Stimulated activated CD4-positive, alpha-beta T cell treated with anti-CD3 and anti-CD28 coated beads, Interleukin-12 subunit alpha, Interleukin-12 subunit beta, amount 100 ng/mL, for 48 hours (primary cell): ENCODE measurements around the gene TMEM82.
"Not testable (repeated sequence)": the region's sequence is repeated elsewhere in the genome, so short reads cannot be mapped to it uniquely, and the experiment has no call there.

Experiments
- DNase-seq, 3 donors: peaks; one replicate each; pipeline ENCODE4 v3.0.0-alpha.2; 2020; ENCODE audit warnings: low read depth in 2 of 3, low spot score in 1 of 3

Gene TMEM82

DNA sequence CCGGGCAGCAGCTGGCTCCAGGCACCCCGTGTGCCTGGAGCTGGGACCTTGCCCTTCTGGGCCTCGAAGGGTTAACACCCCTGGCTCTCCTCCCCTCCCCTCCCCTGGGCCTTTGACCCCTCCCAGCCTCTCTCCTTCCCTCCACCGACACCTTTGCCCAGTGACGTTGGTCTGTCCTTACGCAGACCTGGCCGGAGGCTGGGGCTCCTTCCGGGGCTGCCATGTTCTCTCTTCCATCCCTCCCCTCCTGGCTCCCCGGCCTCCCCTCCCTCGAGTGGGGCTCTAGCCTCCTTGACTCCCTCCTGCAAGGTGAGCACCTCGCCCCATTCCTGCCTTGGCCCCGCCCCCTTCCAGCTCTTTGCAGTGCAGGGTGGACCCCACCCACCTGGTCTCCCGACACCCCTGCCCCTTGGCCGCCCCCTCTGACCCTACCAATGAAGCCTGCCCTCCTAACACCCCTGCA is at the start of gene TMEM82:
Gene TMEM82 (plus strand): TSS at position 161 of the 463 bp plus-strand sequence. CDS start 61 bp downstream, at position 222.
- DNase-seq: no peak

DNA sequence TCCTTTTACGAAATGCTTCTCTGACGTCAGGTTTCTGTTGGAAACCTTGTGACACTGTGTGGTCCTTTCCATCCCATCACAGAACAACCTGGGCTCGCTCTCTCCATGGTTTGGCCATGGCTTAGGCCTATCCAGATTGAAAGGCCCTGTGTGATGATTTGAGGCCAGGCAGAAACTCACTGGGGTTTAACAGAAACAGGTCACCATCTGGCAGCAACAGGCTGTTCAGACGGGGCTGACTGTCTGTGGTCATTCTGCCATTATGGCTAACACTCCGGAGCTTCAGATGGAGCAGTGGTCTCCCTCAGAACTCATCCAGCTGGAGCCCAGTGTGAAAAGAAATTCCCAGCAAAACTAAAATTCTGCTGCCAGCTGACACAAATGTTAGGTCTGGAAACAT is 48.9 kb upstream of the TMEM82 start:
- no peak for DNase-seq

- DNase-seq: peak; percentile 10 to 12 (median 12)
Measured at GRCh38 chr1:15696956-15697521, 45.3 kb upstream of the TMEM82 start.

DNA sequence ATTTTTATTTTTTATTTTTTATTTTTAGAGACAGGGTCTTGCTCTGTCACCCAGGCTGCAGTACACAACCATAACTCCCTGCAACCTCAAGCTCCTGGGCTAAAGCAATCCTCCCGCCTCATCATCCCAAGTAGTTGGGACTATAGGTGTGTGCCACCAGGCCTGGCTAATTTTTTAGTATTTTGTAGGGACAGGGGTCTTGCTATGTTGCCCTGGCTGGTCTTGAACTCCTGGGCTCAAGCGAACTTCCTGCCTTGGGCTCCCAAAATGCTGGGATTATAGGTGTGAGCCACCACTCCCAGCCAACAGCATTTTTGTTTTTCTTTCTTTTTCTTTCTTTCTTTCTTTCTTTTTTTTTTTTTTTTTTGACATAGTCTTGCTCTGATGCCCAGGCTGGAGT is 44.1 kb upstream of the TMEM82 start:
- no peak for DNase-seq

- not testable (repeated sequence) for DNase-seq
Measured at GRCh38 chr1:15699321-15699720, 43.0 kb upstream of the TMEM82 start.

DNA sequence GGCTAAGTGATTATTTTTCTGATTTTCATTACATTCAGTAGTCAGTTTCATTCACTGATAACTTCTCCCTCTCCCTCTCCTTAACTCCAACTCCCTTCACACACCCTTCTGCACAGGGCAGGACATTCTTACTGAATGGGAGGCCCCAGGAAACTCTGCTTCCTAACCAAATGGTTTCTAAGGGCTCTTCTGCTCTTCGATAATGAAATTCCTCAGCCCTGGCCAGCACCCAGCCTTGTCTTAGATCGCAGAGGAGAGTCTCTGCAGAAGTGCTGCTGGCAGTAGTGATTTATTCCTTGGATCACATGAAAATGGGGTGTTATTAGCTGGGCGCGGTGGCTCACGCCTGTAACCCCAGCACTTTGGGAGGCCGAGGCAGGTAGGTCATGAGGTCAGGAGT is 41.8 kb upstream of the TMEM82 start:
- no peak for DNase-seq

DNA sequence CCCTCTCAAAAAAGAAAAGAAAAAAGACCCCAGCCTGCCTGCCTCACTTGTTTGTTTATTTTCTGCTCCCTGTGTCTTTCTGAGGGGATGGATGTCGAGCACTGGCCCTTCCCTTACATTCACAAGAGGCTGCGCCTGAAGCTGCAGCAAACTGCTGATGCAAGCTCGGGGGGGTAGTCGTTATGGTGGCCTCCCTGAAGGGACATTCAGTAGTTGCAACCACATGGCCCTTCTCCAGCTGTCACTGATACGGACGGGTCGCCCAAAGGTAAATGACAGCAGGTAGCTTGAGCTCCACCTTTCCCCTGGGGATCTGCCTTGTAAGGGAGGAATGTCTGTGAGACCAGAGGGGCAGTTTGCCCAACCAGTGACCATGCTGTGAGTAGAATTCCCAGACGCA is 40.5 kb upstream of the TMEM82 start:
- no peak for DNase-seq

- no peak for DNase-seq
Measured at GRCh38 chr1:15702722-15703550, 39.4 kb upstream of the TMEM82 start.

DNA sequence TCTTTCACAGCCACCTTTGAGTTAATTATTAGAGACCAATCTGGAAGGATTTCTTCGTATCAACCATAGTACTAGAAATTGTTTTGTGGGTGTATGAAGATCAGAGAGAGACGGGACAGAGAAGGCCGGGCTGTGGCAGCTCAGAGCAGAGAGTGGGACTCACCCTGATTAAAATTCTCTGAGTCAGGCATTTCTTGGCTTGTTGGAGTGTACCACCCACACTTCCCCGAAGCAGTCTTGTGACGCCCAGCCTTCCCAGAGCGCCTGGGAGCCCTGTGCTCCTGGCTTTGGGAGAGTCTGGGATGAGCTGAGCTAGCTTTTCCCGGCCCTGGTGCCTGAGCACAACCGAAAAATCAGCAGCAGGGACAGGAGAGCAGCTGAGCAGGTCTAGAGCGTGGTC is 38.7 kb upstream of the TMEM82 start:
- no peak for DNase-seq

GRCh38 chr1:15704526-15705183 is 37.6 kb upstream of the TMEM82 start:
- DNase-seq: no peak

GRCh38 chr1:15705184-15705566 is 37.1 kb upstream of the TMEM82 start:
- no peak for DNase-seq

- no peak for DNase-seq
Measured at GRCh38 chr1:15706751-15707150, 35.5 kb upstream of the TMEM82 start.

- DNase-seq: no peak
Measured at GRCh38 chr1:15707239-15707925, 34.9 kb upstream of the TMEM82 start.

DNA sequence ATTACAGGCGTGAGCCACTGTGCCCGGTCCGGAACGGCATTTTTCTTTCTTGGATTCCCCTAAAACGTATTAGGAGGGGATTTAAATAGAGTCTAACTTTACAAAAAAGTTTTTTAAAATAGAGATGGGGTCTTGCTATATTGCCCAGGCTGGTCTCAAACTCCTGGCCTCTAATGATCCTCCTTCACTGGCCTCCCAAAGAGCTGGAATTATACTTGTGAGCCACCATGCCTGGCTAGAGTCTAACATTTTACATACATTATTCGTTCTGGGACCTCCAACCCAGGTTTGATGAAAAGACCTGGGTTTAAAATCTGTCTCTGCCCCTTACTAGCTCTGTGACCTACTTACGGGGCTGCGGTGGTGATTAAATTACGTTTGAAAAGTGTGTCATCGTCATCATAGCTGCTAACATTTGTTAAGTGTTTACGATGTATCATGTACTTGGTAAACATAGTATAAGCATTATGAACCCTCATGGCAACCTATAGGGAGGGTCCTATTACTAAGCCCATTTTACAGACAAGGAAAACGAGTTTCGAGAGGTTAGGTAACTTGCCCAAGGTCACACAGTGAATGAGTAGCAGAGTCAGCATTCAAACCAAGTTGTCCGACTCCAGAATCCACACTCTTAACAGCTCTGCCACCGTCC is 33.7 kb upstream of the TMEM82 start:
- no peak for DNase-seq

DNA sequence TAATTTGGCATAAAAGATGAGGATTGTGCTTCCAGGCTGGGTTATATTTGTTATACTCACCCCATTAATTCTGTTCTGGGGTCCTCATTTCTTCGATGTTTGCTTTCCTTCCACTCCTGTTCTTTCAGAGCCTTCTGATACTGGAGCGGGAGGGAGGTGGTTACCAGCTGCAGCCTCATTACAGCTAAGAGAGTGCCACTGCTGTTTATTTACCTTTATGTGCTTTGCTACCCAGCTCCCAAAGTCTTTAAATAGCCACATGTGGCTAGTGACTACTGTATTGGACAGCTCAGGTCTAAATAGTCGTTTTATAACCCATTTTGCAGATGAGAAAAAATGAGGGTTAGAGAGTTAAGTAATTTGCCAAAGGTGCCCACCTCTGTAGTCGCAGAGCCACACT is 33.1 kb upstream of the TMEM82 start:
- no peak for DNase-seq

- DNase-seq: no peak
Measured at GRCh38 chr1:15712168-15712567, 30.1 kb upstream of the TMEM82 start.

GRCh38 chr1:15714406-15715136 is 27.7 kb upstream of the TMEM82 start:
- DNase-seq: no peak

- DNase-seq: no peak
Measured at GRCh38 chr1:15717418-15718125, 24.7 kb upstream of the TMEM82 start.

GRCh38 chr1:15718199-15718601 is 24.1 kb upstream of the TMEM82 start:
- no peak for DNase-seq
